IMR-90 (cell line): ENCODE data around the gene PPP1R12B. TPM values are rescaled to one million over a fixed set of nuclear protein-coding genes. Genes with fewer than 3 reads are reported as not detected.
"Not testable (repeated sequence)": the region's sequence is repeated elsewhere in the genome, so short reads cannot be mapped to it uniquely, and the experiment has no call there.

ENCODE experiments used
- ATAC-seq: fragments of 200-7000 bp; cut with Tn5 transposase; 2 replicates; pipeline ENCODE4 v1.9.1; 2020; ENCODE audit warnings: low read depth, mild to moderate bottlenecking, moderate library complexity
- BruUV-seq: library from RNA; stranded (reverse); fragments of 400-500 nt; replicated peaks from 2 replicates; lab custom pipeline; 2021; lab: Mats Ljungman, UMichigan
- CTCF ChIA-PET: fragments of 300-600 bp; formaldehyde crosslinking; extraction: SDS; loops from one replicate; lab custom pipeline; 2021; ENCODE audit warnings: antibody characterized with exemption; lab: Yijun Ruan, JAX
- POLR2A ChIA-PET: fragments of 300-600 bp; sonication (Branson Sonifier 250); formaldehyde crosslinking; loops from one replicate; lab custom pipeline; 2022; ENCODE audit warnings: antibody characterized with exemption; ENCODE audit not compliant: unreplicated experiment; lab: Charles Lee
- DNase-seq: peaks from one replicate; pipeline ENCODE4 v3.0.0; 2013
- H2AFZ ChIP-seq: replicated peaks from 2 replicates; pipeline ENCODE3; 2013; ENCODE audit warnings: low read length, mild to moderate bottlenecking; ENCODE audit not compliant: poor library complexity
- H2AK5ac ChIP-seq: 2 replicates; pipeline ENCODE4 v1.6.1; 2013; ENCODE audit warnings: low read depth, low read length, inconsistent platforms
- H2AK9ac ChIP-seq: replicated peaks from 2 replicates; pipeline ENCODE3; 2013; ENCODE audit warnings: mild to moderate bottlenecking, low read depth, low read length, moderate library complexity; ENCODE audit not compliant: poor library complexity
- H2BK120ac ChIP-seq: 2 replicates; pipeline ENCODE4 v1.6.1; 2013; ENCODE audit warnings: low read depth, low read length, inconsistent platforms
- H2BK15ac ChIP-seq: 3 replicates; pipeline ENCODE4 v1.6.1; 2013; ENCODE audit warnings: low read depth, low read length, inconsistent platforms
- H2BK20ac ChIP-seq: 2 replicates; pipeline ENCODE4 v1.6.1; 2013; ENCODE audit warnings: low read depth, mild to moderate bottlenecking, inconsistent platforms, low read length, moderate library complexity
- H2BK5ac ChIP-seq: 2 replicates; pipeline ENCODE4 v1.6.1; 2013; ENCODE audit warnings: mild to moderate bottlenecking, low read depth, low read length, inconsistent platforms; ENCODE audit not compliant: poor library complexity, severe bottlenecking
- H3K14ac ChIP-seq: replicated peaks from 2 replicates; pipeline ENCODE4 v1.6.1; 2013; ENCODE audit warnings: low read depth, low read length, inconsistent platforms
- H3K18ac ChIP-seq: 2 replicates; pipeline ENCODE4 v1.6.1; 2013; ENCODE audit warnings: low read depth, low read length, control low read depth
- H3K23ac ChIP-seq: 2 replicates; pipeline ENCODE4 v1.6.1; 2013; ENCODE audit warnings: low read depth, low read length, inconsistent platforms
- H3K27ac ChIP-seq: 2 replicates; pipeline ENCODE4 v1.5.1; 2013; ENCODE audit warnings: mild to moderate bottlenecking, control low read depth, low read length; ENCODE audit not compliant: insufficient read depth
- H3K27me3 ChIP-seq: 2 replicates; pipeline ENCODE4 v1.6.1; 2013; ENCODE audit warnings: low read length; ENCODE audit not compliant: control insufficient read depth, insufficient read depth
- H3K36me3 ChIP-seq: 2 replicates; pipeline ENCODE4 v1.6.1; 2013; ENCODE audit warnings: low read length, mixed read lengths; ENCODE audit not compliant: control insufficient read depth, insufficient read depth
- H3K4ac ChIP-seq: 2 replicates; pipeline ENCODE4 v1.6.1; 2013; ENCODE audit warnings: low read depth, low read length, inconsistent platforms
- H3K4me1 ChIP-seq: 2 replicates; pipeline ENCODE4 v1.6.1; 2013; ENCODE audit warnings: low read length, mixed read lengths; ENCODE audit not compliant: control insufficient read depth, insufficient read depth
- H3K4me2 ChIP-seq: 2 replicates; pipeline ENCODE4 v1.6.1; 2013; ENCODE audit warnings: low read depth, mild to moderate bottlenecking, control low read depth, low read length, moderate library complexity
- H3K4me3 ChIP-seq: 2 replicates; pipeline ENCODE4 v1.5.1; 2013; ENCODE audit warnings: low read depth, mild to moderate bottlenecking, control low read depth, low read length, moderate library complexity; ENCODE audit not compliant: insufficient read depth
- H3K56ac ChIP-seq: 2 replicates; pipeline ENCODE4 v1.6.1; 2013; ENCODE audit warnings: low read length, inconsistent platforms; ENCODE audit not compliant: insufficient read depth; ENCODE audit errors: extremely low read depth
- H3K79me1 ChIP-seq, 2 experiments: 2 replicates each; pipeline ENCODE4 v1.6.1; 2013; ENCODE audit warnings: low read length in 2 of 2, inconsistent platforms in 1 of 2, low read depth in 1 of 2
- H3K9ac ChIP-seq: 2 replicates; pipeline ENCODE4 v1.6.1; 2013; ENCODE audit warnings: low read depth, low read length, control low read depth
- H3K9me1 ChIP-seq: 2 replicates; pipeline ENCODE4 v1.6.1; 2013; ENCODE audit warnings: low read length, inconsistent platforms; ENCODE audit not compliant: insufficient read depth
- H3K9me3 ChIP-seq: 2 replicates; pipeline ENCODE4 v1.6.1; 2013; ENCODE audit warnings: low read length; ENCODE audit not compliant: control insufficient read depth, insufficient read depth
- H4K20me1 ChIP-seq: 2 replicates; pipeline ENCODE4 v1.6.1; 2013; ENCODE audit warnings: low read length, inconsistent platforms; ENCODE audit not compliant: insufficient read depth
- H4K5ac ChIP-seq: 2 replicates; pipeline ENCODE4 v1.6.1; 2013; ENCODE audit warnings: mild to moderate bottlenecking, low read depth, low read length, control low read depth
- H4K8ac ChIP-seq, 2 experiments: 2 replicates each; pipeline ENCODE4 v1.6.1; 2013; ENCODE audit warnings: low read depth in 2 of 2, low read length in 2 of 2, control low read depth in 1 of 2, inconsistent platforms in 1 of 2
- H4K91ac ChIP-seq: 2 replicates; pipeline ENCODE4 v1.6.1; 2013; ENCODE audit warnings: low read depth, low read length, inconsistent platforms; ENCODE audit not compliant: insufficient read depth
- whole genome bisulfite sequencing, 2 experiments: methylation state at CpG; one replicate each; pipeline versions ENCODE4 v1.1.5 to v1.1.7; 2013; ENCODE audit warnings: missing lambda C conversion rate in 2 of 2; ENCODE audit not compliant: insufficient read length in 1 of 2; ENCODE audit errors: extremely low coverage in 2 of 2; 5-methylcytosine and 5-hydroxymethylcytosine counted together
- dilution Hi-C: fragments of 300-500 bp; cut with HindIII; formaldehyde crosslinking; loops from one replicate; pipeline ENCODE4 v1.14.3; 2018; ENCODE audit warnings: low sequenced_read_pairs; ENCODE audit not compliant: unreplicated experiment
- in situ Hi-C: fragments of 300-500 bp; cut with MboI; formaldehyde crosslinking; loops from 3 replicates; pipeline ENCODE4 v1.14.3; 2019; ENCODE audit warnings: low sequenced_read_pairs, inconsistent platforms, mixed read lengths
- intact Hi-C: fragments of 100-400 bp; cut with micrococcal nuclease; formaldehyde crosslinking; loops from 2 replicates; pipeline ENCODE4 v1.10.0; 2022
- polyA plus RNA-seq, 3 experiments: library from polyadenylated mRNA; depleted of rRNA; stranded (reverse); fragments of >200 nt; gene quantifications; 2 replicates each; pipeline ENCODE4 v1.2.3, GENCODE V29; 2012; ENCODE audit warnings: low replicate concordance in 1 of 3
- total RNA-seq: library from RNA; depleted of rRNA; stranded (reverse); fragments of >200 nt; gene quantifications from 2 replicates; pipeline ENCODE4 v1.2.3, GENCODE V29; 2012

Gene PPP1R12B
- total and polyA plus RNA-seq, 2 of the 4 experiments (the other 2 are of a cell fraction) = 8.5 to 12.0 TPM

- H2BK20ac ChIP-seq, H2BK120ac ChIP-seq, in situ Hi-C loops, H3K27me3 ChIP-seq, H4K8ac ChIP-seq, H2AFZ ChIP-seq, POLR2A ChIA-PET, H2AK9ac ChIP-seq, CTCF ChIA-PET, H3K9ac ChIP-seq, H3K4me2 ChIP-seq, H2BK15ac ChIP-seq, H3K14ac ChIP-seq, H3K23ac ChIP-seq, H3K36me3 ChIP-seq, dilution Hi-C loops, H3K9me1 ChIP-seq, H3K79me1 ChIP-seq, intact Hi-C loops, H4K20me1 ChIP-seq, H3K4ac ChIP-seq, H4K5ac ChIP-seq, H3K9me3 ChIP-seq, BruUV-seq, H3K27ac ChIP-seq, H3K4me3 ChIP-seq, H3K18ac ChIP-seq, H4K91ac ChIP-seq, H3K4me1 ChIP-seq, H3K56ac ChIP-seq, H2AK5ac ChIP-seq, H2BK5ac ChIP-seq: not testable (repeated sequence)
- ATAC-seq (peak; percentile 17; the same call in 1 of the 2 replicates), DNase-seq (peak; percentile 17)
Measured at GRCh38 chr1:202489101-202489500, 140.6 kb downstream of the PPP1R12B start.

- H2AK5ac ChIP-seq, H3K4ac ChIP-seq, H3K4me3 ChIP-seq, intact Hi-C loops, ATAC-seq, H3K14ac ChIP-seq, dilution Hi-C loops, H3K4me1 ChIP-seq, H3K36me3 ChIP-seq, H2BK20ac ChIP-seq, POLR2A ChIA-PET, H3K9ac ChIP-seq, H2BK15ac ChIP-seq, H3K4me2 ChIP-seq, H3K9me3 ChIP-seq, H3K23ac ChIP-seq, H2BK5ac ChIP-seq, H4K20me1 ChIP-seq, H2AK9ac ChIP-seq, BruUV-seq, H3K56ac ChIP-seq, H2AFZ ChIP-seq, H2BK120ac ChIP-seq, H4K91ac ChIP-seq, H4K5ac ChIP-seq, H3K18ac ChIP-seq, H3K79me1 ChIP-seq, H4K8ac ChIP-seq, DNase-seq, H3K27ac ChIP-seq, H3K27me3 ChIP-seq, H3K9me1 ChIP-seq, CTCF ChIA-PET: not testable (repeated sequence)
- in situ Hi-C loops = loop anchor here (5.0 to 10.0 kb wide), 2 partner anchors 104 to 222 kb away; partner anchors contain the start of gene SYT2
- 88% methylated on average over 1 of the region's 3 CpGs; no CpG with 5 or more reads in 1 of the 2 experiments for WGBS, 2 experiments
Measured at GRCh38 chr1:202493112-202493511, 144.6 kb downstream of the PPP1R12B start.
